Omental fat pad (tissue), 4 donors: ENCODE measurements around the gene CFAP46. TPM values are rescaled to one million over a fixed set of nuclear protein-coding genes. Genes with fewer than 3 reads are reported as not detected.

Source experiments
- ATAC-seq: fragments of 150-250 bp; one replicate; pipeline ENCODE4 v1.9.1; 2016; ENCODE audit warnings: mild to moderate bottlenecking, moderate library complexity; ENCODE audit not compliant: low FRiP score
- DNase-seq: peaks from one replicate; pipeline ENCODE4 v3.0.0-alpha.2; 2019; ENCODE audit warnings: low spot score
- total RNA-seq, 4 donors: library from RNA; depleted of rRNA; stranded (reverse); fragments of >200 nt; gene quantifications; one replicate each; pipeline ENCODE4 v1.1.0, GENCODE V29; 2016
- TF ChIP-seq, protein P1 (sequence below), 3 donors: fragments of 450-650 bp; IDR thresholded peaks; one replicate each; pipeline ENCODE4 v1.5.1; 2016 to 2017; ENCODE audit warnings: antibody characterized with exemption in 3 of 3, mild to moderate bottlenecking in 3 of 3, moderate library complexity in 2 of 3

The CFAP46 gene
- total RNA-seq, 4 donors from 2014 or later, result 0.24 to 0.37 TPM; not detected in 2

DNA sequence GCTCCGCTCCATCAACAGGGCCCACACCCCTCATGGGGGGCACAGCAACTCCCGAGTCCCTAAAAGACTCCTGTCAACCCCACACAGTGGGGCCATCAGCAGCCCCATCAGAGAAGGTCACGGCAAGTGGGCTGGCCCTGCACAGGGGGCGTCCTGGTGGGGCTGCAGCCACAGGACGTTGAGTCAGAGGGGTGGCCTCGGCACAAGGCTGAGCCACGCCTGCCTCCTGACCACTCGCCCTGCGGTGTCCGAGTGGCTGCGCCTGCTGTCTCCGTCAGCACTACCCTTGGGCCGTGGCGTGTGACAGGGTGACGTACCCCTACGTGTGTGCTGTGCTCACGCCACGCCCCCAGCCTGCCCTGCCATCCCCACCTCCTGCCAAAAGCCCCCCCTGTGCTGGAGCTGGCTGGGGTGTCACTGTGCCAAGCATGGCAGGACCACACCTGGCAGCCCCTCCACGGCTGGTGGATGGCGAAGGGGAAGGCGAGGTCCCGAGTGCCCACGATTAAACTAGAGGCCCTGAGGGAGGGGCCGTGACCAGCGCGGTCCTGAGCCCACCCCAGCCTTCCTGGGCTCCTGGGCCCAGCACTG lies 130.4 kb downstream of the CFAP46 start:
- DNase-seq, result no peak

DNA sequence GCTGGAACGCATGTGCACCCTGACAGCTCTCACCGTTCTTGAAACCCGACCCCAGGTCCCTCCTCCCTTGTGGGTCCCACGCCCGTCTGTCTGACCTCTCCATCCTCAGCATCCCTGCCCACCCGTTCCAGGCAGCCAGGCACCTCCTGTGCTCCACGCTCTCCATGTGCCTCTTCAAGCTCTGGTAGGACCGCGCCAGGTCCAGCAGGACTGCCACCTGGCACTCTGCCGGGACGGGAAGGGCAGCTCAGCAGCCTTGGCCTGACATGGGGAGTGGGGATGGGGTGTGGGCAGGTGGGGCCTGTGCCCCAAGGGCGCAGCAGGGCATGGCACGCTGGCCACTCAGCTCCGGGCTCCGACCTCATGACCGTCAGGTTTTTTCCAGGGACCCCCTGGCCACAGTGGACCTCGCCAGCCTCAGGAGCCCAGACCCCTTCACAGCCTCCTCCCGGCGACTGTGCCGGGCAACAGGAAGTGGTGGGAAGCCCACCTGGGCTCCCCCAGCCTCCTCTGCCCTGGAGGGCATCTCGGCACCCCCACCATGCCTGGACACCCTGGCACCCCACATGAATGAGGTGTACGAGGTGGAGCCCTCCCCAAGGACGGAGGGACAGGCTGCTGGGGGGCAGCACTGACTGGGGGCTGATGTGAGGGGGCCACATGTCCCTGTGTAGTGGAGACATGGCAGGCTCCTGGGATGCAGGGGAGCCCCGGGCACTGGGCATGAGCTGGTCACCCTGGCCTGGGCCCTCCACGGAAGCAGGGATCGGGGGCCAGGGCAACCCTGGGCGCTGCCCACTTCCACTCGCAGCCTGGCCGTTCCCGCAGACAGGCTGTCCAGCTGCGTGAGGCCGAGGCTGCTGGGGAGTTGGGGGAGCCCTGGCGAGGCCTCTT lies 131.3 kb downstream of the CFAP46 start:
- ATAC-seq (no peak), DNase-seq (no peak)
- TF ChIP-seq, protein P1, sequence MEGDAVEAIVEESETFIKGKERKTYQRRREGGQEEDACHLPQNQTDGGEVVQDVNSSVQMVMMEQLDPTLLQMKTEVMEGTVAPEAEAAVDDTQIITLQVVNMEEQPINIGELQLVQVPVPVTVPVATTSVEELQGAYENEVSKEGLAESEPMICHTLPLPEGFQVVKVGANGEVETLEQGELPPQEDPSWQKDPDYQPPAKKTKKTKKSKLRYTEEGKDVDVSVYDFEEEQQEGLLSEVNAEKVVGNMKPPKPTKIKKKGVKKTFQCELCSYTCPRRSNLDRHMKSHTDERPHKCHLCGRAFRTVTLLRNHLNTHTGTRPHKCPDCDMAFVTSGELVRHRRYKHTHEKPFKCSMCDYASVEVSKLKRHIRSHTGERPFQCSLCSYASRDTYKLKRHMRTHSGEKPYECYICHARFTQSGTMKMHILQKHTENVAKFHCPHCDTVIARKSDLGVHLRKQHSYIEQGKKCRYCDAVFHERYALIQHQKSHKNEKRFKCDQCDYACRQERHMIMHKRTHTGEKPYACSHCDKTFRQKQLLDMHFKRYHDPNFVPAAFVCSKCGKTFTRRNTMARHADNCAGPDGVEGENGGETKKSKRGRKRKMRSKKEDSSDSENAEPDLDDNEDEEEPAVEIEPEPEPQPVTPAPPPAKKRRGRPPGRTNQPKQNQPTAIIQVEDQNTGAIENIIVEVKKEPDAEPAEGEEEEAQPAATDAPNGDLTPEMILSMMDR (IDR thresholded peaks at IDR 0.05), result no peak

More for the DNA sequence above, 130.4 kb downstream of the CFAP46 start:
- ATAC-seq, result no peak
- TF ChIP-seq, protein P1 (IDR thresholded peaks at IDR 0.05), result no peak

DNA sequence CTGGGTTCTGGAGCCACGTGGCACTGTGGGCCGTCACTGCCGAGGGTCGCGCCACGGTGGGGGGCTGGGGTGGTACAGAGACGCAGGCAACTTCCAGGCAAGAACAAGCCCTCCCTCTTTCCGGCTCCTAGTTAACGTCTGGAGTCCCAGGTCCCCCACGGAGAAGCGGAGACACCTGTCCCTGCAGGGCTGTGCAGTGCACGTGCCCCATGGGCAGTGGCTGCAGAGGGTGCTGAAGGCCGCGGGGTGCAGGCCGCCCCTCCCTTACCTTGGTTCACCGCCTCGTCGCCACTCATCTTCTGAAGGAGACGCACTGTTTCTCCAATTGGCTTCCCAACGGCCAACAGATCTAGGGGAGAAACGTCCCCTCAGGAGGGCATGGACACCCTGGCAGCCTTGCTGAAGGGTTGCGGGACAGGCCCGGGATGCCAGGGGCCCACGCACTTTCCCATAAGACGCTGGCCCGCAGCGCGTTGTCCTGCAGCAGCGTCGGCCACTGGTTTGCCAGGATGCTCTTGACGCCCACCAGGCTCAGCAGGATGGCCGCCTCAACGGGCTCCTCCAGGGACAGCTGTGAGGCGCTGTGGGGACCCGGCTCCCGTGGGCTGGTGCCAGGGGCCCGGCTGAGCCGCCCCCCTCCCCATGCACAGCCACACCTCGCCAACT lies 132.1 kb downstream of the CFAP46 start:
- no peak for ATAC-seq
- TF ChIP-seq, protein P1 (IDR thresholded peaks at IDR 0.05), result no peak
- DNase-seq, result no peak

GRCh38 chr10:132809232-132810140 lies 132.9 kb downstream of the CFAP46 start:
- DNase-seq (no peak), ATAC-seq (no peak)
- TF ChIP-seq, protein P1 (IDR thresholded peaks at IDR 0.05), result no peak

- DNase-seq (no peak), ATAC-seq (no peak)
- TF ChIP-seq, protein P1 (IDR thresholded peaks at IDR 0.05), result no peak
Observed at GRCh38 chr10:132808383-132809231, 133.8 kb downstream of the CFAP46 start.
